SK-N-SH treated with all-trans-retinoic acid at 6 μM for 48 hours (cell line): ENCODE results near the gene C19orf44.

Experiments
- ATAC-seq: fragments of 200-7000 bp; cut with Tn5 transposase; 3 replicates; pipeline ENCODE4 v1.9.1; 2020; ENCODE audit warnings: mild to moderate bottlenecking, moderate library complexity
- BACH2 ChIP-seq: fragments of 250-450 bp; sonication (Bioruptor Pico); IDR thresholded peaks from 2 replicates; pipeline ENCODE4 v1.9.0; 2021; ENCODE audit warnings: mild to moderate bottlenecking, borderline replicate concordance
- CSDC2 ChIP-seq: fragments of 250-450 bp; sonication (Bioruptor Pico); IDR thresholded peaks from 2 replicates; pipeline ENCODE4 v1.5.0; 2020; ENCODE audit warnings: mild to moderate bottlenecking, moderate library complexity
- CSRNP3 ChIP-seq: fragments of 250-450 bp; sonication (Bioruptor Pico); IDR thresholded peaks from 2 replicates; pipeline ENCODE4 v1.5.1; 2021; ENCODE audit warnings: mild to moderate bottlenecking, moderate library complexity
- ESRRG ChIP-seq: fragments of 250-450 bp; sonication (Bioruptor Pico); IDR thresholded peaks from 2 replicates; pipeline ENCODE4 v1.6.1; 2021; ENCODE audit warnings: mild to moderate bottlenecking
- GLIS3 ChIP-seq: fragments of 250-450 bp; sonication (Bioruptor Pico); IDR thresholded peaks from 2 replicates; pipeline ENCODE4 v1.5.0; 2020; ENCODE audit warnings: mild to moderate bottlenecking, moderate library complexity
- ISL1 ChIP-seq: fragments of 250-450 bp; sonication (Bioruptor Pico); IDR thresholded peaks from 2 replicates; pipeline ENCODE4 v2.1.2; 2022; ENCODE audit warnings: mild to moderate bottlenecking, moderate library complexity
- OSR1 ChIP-seq: fragments of 250-450 bp; sonication (Bioruptor Pico); IDR thresholded peaks from 2 replicates; pipeline ENCODE4 v1.8.0; 2022; ENCODE audit warnings: moderate library complexity, mild to moderate bottlenecking, inconsistent platforms
- PPARA ChIP-seq: fragments of 250-450 bp; sonication (Bioruptor Pico); IDR thresholded peaks from 2 replicates; pipeline ENCODE4 v1.5.0; 2020; ENCODE audit warnings: mild to moderate bottlenecking, borderline replicate concordance
- RARB ChIP-seq: fragments of 250-450 bp; sonication (Bioruptor Pico); IDR thresholded peaks from 2 replicates; pipeline ENCODE4 v1.8.0; 2021; ENCODE audit warnings: mild to moderate bottlenecking, moderate library complexity
- SNAI2 ChIP-seq: fragments of 250-450 bp; sonication (Bioruptor Pico); IDR thresholded peaks from 2 replicates; pipeline ENCODE4 v1.5.0; 2020; ENCODE audit warnings: mild to moderate bottlenecking, moderate library complexity
- TCF4 ChIP-seq: fragments of 250-450 bp; sonication (Bioruptor Pico); IDR thresholded peaks from 2 replicates; pipeline ENCODE4 v1.8.0; 2021; ENCODE audit warnings: mild to moderate bottlenecking, moderate library complexity, borderline replicate concordance
- TOX ChIP-seq: fragments of 250-450 bp; sonication (Bioruptor Pico); IDR thresholded peaks from 2 replicates; pipeline ENCODE4 v1.8.0; 2021; ENCODE audit warnings: mild to moderate bottlenecking, moderate library complexity, borderline replicate concordance
- TSHZ2 ChIP-seq: fragments of 250-450 bp; sonication (Bioruptor Pico); IDR thresholded peaks from 2 replicates; pipeline ENCODE4 v1.5.0; 2020; ENCODE audit warnings: mild to moderate bottlenecking, moderate library complexity
- ZC3H10 ChIP-seq: fragments of 250-450 bp; sonication (Bioruptor Pico); IDR thresholded peaks from 2 replicates; pipeline ENCODE4 v1.5.1; 2021; ENCODE audit warnings: mild to moderate bottlenecking, moderate library complexity
- ZFP3 ChIP-seq: fragments of 250-450 bp; sonication (Bioruptor Pico); IDR thresholded peaks from 2 replicates; pipeline ENCODE4 v1.5.0; 2020; ENCODE audit warnings: mild to moderate bottlenecking, moderate library complexity
- ZFP30 ChIP-seq: fragments of 450-650 bp; formaldehyde crosslinking; IDR thresholded peaks from 2 replicates; pipeline ENCODE4 v1.5.0; 2022; ENCODE audit warnings: mild to moderate bottlenecking, moderate library complexity
- ZNF565 ChIP-seq: fragments of 450-650 bp; formaldehyde crosslinking; conservative IDR thresholded peaks from 2 replicates; pipeline ENCODE4 v1.5.0; 2020; ENCODE audit warnings: low read depth, mild to moderate bottlenecking, moderate library complexity
- ZNF70 ChIP-seq: fragments of 450-650 bp; formaldehyde crosslinking; IDR thresholded peaks from 2 replicates; pipeline ENCODE4 v1.5.0; 2020; ENCODE audit warnings: mild to moderate bottlenecking, moderate library complexity
- ZNF8 ChIP-seq: fragments of 450-650 bp; formaldehyde crosslinking; IDR thresholded peaks from 2 replicates; pipeline ENCODE4 v1.5.0; 2020; ENCODE audit warnings: mild to moderate bottlenecking, moderate library complexity
- TF ChIP-seq, protein P1 (sequence below): fragments of 250-450 bp; sonication (Bioruptor Pico); IDR thresholded peaks from 2 replicates; pipeline ENCODE4 v1.8.0; 2021; ENCODE audit warnings: low read depth, mild to moderate bottlenecking, moderate library complexity, borderline replicate concordance
- TF ChIP-seq, protein P2 (sequence below): fragments of 250-450 bp; sonication (Bioruptor Pico); IDR thresholded peaks from 2 replicates; pipeline ENCODE4 v1.5.1; 2020; ENCODE audit warnings: low read depth, mild to moderate bottlenecking, moderate library complexity
- TF ChIP-seq, protein P3 (sequence below): fragments of 250-450 bp; sonication (Bioruptor Pico); IDR thresholded peaks from 2 replicates; pipeline ENCODE4 v1.8.0; 2020; ENCODE audit warnings: mild to moderate bottlenecking, moderate library complexity, borderline replicate concordance

Gene C19orf44

DNA sequence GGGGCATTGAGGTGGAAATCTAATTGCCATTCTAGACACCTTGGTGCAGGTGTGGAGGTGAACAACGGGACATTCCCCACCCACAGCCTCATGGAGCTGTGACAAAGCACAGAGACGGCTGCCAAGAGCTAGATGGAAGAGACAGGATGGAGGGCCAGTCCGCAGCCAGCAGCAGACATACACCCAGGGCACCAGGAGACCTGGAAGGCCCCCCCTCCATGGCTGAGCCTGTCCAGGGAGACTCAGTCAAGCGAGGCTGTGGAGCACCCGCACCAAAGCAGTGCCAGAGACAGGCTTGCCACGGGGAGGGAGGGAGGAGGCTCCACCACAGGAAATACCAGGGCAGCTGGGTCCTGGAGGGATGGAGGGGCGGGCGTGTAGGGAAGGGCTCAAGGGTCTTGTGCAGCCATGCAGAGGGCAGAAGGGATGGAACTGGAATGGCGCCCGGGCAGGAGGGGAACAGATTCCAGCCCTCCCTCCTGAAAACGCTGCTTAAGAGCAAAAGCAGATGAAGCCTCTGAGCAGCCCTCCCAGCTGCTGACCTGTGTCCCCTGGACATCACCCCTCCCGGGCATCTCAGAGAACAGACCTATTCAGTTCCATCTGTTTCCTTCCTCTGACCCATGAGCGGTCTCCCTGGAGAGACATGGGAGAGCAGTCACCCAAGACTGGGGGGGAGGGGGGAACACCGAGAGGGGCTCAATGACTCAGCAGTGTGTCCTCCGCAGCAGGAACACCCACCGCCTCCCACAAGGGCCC lies 38.8 kb upstream of the C19orf44 start:
- ATAC-seq: peak; percentile 93
- TF ChIP-seq CSRNP3 (CRISPR knock-in tag) (no peak), TSHZ2 (CRISPR knock-in tag) (no peak), TOX (no peak), ZNF70 (CRISPR knock-in tag) (no peak), CSDC2 (CRISPR knock-in tag) (no peak), ZNF565 (CRISPR knock-in tag) (no peak), ISL1 (CRISPR knock-in tag) (no peak), RARB (CRISPR knock-in tag) (no peak), BACH2 (CRISPR knock-in tag) (0 out of 2 replicates have a peak, but pooled peaks have one; percentile 55), GLIS3 (CRISPR knock-in tag) (no peak), ZFP30 (CRISPR knock-in tag) (no peak), TCF4 (CRISPR knock-in tag) (peak; percentile 24; the same call in 1 of the 2 replicates), SNAI2 (CRISPR knock-in tag) (no peak)
- TF ChIP-seq, protein P1, sequence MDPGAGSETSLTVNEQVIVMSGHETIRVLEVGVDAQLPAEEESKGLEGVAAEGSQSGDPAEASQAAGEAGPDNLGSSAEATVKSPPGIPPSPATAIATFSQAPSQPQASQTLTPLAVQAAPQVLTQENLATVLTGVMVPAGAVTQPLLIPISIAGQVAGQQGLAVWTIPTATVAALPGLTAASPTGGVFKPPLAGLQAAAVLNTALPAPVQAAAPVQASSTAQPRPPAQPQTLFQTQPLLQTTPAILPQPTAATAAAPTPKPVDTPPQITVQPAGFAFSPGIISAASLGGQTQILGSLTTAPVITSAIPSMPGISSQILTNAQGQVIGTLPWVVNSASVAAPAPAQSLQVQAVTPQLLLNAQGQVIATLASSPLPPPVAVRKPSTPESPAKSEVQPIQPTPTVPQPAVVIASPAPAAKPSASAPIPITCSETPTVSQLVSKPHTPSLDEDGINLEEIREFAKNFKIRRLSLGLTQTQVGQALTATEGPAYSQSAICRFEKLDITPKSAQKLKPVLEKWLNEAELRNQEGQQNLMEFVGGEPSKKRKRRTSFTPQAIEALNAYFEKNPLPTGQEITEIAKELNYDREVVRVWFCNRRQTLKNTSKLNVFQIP (CRISPR knock-in tag): no peak

DNA sequence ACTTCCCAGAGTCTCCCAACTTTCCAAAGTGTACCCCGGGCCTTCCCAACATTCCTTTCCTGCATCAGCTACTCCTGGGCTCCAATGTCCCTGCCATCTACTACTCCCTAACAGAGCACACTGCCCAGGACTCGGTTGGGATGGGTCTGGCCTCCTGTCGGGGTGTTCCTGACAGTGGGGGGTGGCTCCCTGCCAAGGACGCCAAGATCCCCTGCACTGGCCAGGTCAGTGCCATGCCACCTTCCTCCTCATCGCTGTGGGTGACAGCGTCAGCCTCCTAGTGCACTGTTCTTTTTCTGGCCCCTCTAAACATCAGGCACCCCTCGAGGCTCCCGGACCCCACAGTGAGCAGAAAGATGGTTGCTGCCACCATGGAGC lies 38.3 kb upstream of the C19orf44 start:
- TF ChIP-seq CSRNP3 (CRISPR knock-in tag): no peak
- TF ChIP-seq RARB (CRISPR knock-in tag): no peak
- TF ChIP-seq, protein P2, sequence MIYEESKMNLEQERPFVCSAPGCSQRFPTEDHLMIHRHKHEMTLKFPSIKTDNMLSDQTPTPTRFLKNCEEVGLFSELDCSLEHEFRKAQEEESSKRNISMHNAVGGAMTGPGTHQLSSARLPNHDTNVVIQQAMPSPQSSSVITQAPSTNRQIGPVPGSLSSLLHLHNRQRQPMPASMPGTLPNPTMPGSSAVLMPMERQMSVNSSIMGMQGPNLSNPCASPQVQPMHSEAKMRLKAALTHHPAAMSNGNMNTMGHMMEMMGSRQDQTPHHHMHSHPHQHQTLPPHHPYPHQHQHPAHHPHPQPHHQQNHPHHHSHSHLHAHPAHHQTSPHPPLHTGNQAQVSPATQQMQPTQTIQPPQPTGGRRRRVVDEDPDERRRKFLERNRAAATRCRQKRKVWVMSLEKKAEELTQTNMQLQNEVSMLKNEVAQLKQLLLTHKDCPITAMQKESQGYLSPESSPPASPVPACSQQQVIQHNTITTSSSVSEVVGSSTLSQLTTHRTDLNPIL (CRISPR knock-in tag): no peak
- no peak for TF ChIP-seq ZNF8
- TF ChIP-seq GLIS3 (CRISPR knock-in tag): no peak
- TF ChIP-seq, protein P3, sequence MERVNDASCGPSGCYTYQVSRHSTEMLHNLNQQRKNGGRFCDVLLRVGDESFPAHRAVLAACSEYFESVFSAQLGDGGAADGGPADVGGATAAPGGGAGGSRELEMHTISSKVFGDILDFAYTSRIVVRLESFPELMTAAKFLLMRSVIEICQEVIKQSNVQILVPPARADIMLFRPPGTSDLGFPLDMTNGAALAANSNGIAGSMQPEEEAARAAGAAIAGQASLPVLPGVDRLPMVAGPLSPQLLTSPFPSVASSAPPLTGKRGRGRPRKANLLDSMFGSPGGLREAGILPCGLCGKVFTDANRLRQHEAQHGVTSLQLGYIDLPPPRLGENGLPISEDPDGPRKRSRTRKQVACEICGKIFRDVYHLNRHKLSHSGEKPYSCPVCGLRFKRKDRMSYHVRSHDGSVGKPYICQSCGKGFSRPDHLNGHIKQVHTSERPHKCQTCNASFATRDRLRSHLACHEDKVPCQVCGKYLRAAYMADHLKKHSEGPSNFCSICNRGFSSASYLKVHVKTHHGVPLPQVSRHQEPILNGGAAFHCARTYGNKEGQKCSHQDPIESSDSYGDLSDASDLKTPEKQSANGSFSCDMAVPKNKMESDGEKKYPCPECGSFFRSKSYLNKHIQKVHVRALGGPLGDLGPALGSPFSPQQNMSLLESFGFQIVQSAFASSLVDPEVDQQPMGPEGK (CRISPR knock-in tag): no peak
- TF ChIP-seq, protein P1 (CRISPR knock-in tag): no peak
- TF ChIP-seq TOX: no peak
- TF ChIP-seq ISL1 (CRISPR knock-in tag): no peak
- no peak for TF ChIP-seq SNAI2 (CRISPR knock-in tag)
- no peak for TF ChIP-seq CSDC2 (CRISPR knock-in tag)
- TF ChIP-seq PPARA: no peak
- no peak for TF ChIP-seq ESRRG (CRISPR knock-in tag)
- no peak for TF ChIP-seq ZC3H10 (CRISPR knock-in tag)
- no peak for TF ChIP-seq OSR1 (CRISPR knock-in tag)
- TF ChIP-seq ZFP3: no peak
- no peak for TF ChIP-seq ZFP30 (CRISPR knock-in tag)
- no peak for TF ChIP-seq BACH2 (CRISPR knock-in tag)
- ATAC-seq: peak; percentile 56
